OCI-LY7 (cell line): ENCODE results near the gene CDH23. TPM values are rescaled to one million over a fixed set of nuclear protein-coding genes. Genes with fewer than 3 reads are reported as not detected.

ENCODE experiments used
- BruUV-seq: library from RNA; stranded (reverse); fragments of 400-500 nt; replicated peaks from 2 replicates; lab custom pipeline; 2021; lab: Mats Ljungman, UMichigan
- CTCF ChIA-PET: fragments of 300-600 bp; sonication (Branson Sonifier 250); formaldehyde crosslinking; loops from one replicate; lab custom pipeline; 2022; ENCODE audit warnings: antibody characterized with exemption; ENCODE audit not compliant: unreplicated experiment; lab: Charles Lee
- POLR2A ChIA-PET: fragments of 300-600 bp; sonication (Branson Sonifier 250); formaldehyde crosslinking; loops from one replicate; lab custom pipeline; 2022; ENCODE audit warnings: antibody characterized with exemption; lab: Charles Lee
- DNase-seq: peaks from one replicate; pipeline ENCODE4 v3.0.0-alpha.2; 2015; ENCODE audit warnings: low spot score
- H2AFZ ChIP-seq: fragments of 200-600 bp; sonication (generic), shearing (Covaris generic); 2 replicates; pipeline ENCODE4 v1.6.1; 2014; ENCODE audit warnings: mild to moderate bottlenecking, antibody characterized with exemption, low read length, moderate library complexity
- H3K27ac ChIP-seq: fragments of 200-600 bp; sonication (generic); 2 replicates; pipeline ENCODE4 v1.5.1; 2014; ENCODE audit warnings: mixed run types, low read depth, mild to moderate bottlenecking, moderate library complexity, low read length, inconsistent platforms; ENCODE audit not compliant: poor library complexity, severe bottlenecking
- H3K36me3 ChIP-seq: fragments of 200-600 bp; sonication (generic); 2 replicates; pipeline ENCODE4 v1.6.1; 2014; ENCODE audit warnings: mild to moderate bottlenecking, antibody characterized with exemption, low read length, moderate library complexity, mixed read lengths; ENCODE audit not compliant: insufficient read depth
- H3K4me1 ChIP-seq: fragments of 200-600 bp; sonication (generic); 2 replicates; pipeline ENCODE4 v1.5.1; 2014; ENCODE audit warnings: mild to moderate bottlenecking, low read length; ENCODE audit not compliant: insufficient read depth, poor library complexity, severe bottlenecking
- H3K4me2 ChIP-seq: fragments of 200-600 bp; sonication (generic); 2 replicates; pipeline ENCODE4 v1.6.1; 2014; ENCODE audit warnings: mild to moderate bottlenecking, low read length
- H3K4me3 ChIP-seq: fragments of 200-600 bp; sonication (generic); 2 replicates; pipeline ENCODE4 v1.5.1; 2014; ENCODE audit warnings: mild to moderate bottlenecking, low read depth, low read length; ENCODE audit not compliant: poor library complexity, severe bottlenecking
- H3K79me2 ChIP-seq: fragments of 200-600 bp; sonication (generic); 2 replicates; pipeline ENCODE4 v1.6.1; 2016; ENCODE audit warnings: low read depth, mild to moderate bottlenecking, low read length, moderate library complexity, mixed read lengths; ENCODE audit not compliant: insufficient read depth
- H3K9me2 ChIP-seq: fragments of 200-600 bp; sonication (generic); 2 replicates; pipeline ENCODE4 v1.6.1; 2016; ENCODE audit warnings: mild to moderate bottlenecking, low read length, mixed read lengths; ENCODE audit not compliant: insufficient read depth
- H3K9me3 ChIP-seq: fragments of 200-600 bp; sonication (generic); 2 replicates; pipeline ENCODE4 v1.6.1; 2014; ENCODE audit warnings: mild to moderate bottlenecking, mixed run types, low read length, mixed read lengths
- H4K20me1 ChIP-seq: fragments of 200-600 bp; sonication (generic); 2 replicates; pipeline ENCODE4 v1.6.1; 2014; ENCODE audit warnings: mild to moderate bottlenecking, antibody characterized with exemption, low read length, moderate library complexity, mixed read lengths; ENCODE audit not compliant: insufficient read depth
- EZH2phosphoT487 ChIP-seq: fragments of 200-600 bp; sonication (generic); IDR thresholded peaks from 2 replicates; pipeline ENCODE4 v1.6.1; 2018; ENCODE audit warnings: low read depth, borderline replicate concordance, mild to moderate bottlenecking, mixed run types, antibody characterized with exemption, low read length, moderate library complexity, mixed read lengths
- intact Hi-C: fragments of 100-400 bp; cut with micrococcal nuclease; formaldehyde crosslinking; loops from one replicate; pipeline ENCODE4 v1.10.0; 2022; ENCODE audit not compliant: unreplicated experiment
- total RNA-seq, 2 experiments: library from RNA; depleted of rRNA in 1 of 2; stranded (reverse); fragments of >200 nt in 1 of 2; shearing (Covaris generic) in 1 of 2; gene quantifications; 2 replicates each; pipeline ENCODE4 v1.2.3, GENCODE V29; 2014 to 2022
- TF ChIP-seq, protein P1 (sequence below): fragments of 200-600 bp; sonication (generic); conservative IDR thresholded peaks from 2 replicates; pipeline ENCODE4 v1.5.1; 2014; ENCODE audit warnings: mild to moderate bottlenecking, antibody characterized with exemption, low read length, moderate library complexity, mixed read lengths

CDH23 gene
- total RNA-seq, 2 experiments from 2014 or later = 0.92 to 9.9 TPM

DNA sequence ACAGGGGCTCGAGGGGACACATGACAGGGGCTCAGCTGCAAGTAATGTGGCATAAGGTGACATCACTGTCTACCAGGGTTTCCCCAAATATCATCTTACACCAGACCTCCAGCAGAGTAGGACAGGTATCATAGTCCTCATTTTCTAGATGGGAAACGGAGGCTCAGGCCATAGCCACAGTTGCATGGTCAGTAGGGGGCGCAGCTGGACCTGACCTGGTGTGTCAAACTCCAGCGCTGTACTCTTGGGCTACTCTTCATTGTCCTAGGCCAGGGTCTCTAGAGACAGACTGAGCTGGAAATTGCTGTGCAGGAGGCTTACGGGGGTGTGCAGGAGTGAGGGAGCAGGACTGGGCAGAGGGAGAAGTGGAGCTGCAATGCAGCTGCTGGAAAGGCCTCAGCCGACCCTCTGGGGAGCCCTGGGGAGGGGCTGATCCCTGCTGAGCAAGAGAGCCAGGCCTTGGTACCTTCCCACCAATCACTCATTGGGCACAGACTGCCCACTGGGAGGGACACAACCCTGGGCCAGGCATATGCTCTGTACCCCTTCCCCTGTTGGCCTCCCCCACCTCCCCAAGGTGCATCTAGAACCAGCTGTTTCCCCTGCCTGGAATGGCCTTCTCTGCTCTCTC lies 89.9 kb downstream of the CDH23 start:
- TF ChIP-seq, protein P1, sequence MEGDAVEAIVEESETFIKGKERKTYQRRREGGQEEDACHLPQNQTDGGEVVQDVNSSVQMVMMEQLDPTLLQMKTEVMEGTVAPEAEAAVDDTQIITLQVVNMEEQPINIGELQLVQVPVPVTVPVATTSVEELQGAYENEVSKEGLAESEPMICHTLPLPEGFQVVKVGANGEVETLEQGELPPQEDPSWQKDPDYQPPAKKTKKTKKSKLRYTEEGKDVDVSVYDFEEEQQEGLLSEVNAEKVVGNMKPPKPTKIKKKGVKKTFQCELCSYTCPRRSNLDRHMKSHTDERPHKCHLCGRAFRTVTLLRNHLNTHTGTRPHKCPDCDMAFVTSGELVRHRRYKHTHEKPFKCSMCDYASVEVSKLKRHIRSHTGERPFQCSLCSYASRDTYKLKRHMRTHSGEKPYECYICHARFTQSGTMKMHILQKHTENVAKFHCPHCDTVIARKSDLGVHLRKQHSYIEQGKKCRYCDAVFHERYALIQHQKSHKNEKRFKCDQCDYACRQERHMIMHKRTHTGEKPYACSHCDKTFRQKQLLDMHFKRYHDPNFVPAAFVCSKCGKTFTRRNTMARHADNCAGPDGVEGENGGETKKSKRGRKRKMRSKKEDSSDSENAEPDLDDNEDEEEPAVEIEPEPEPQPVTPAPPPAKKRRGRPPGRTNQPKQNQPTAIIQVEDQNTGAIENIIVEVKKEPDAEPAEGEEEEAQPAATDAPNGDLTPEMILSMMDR = peak; percentile 76
- TF ChIP-seq EZH2phosphoT487 = no peak
- CTCF ChIA-PET = no interaction called here
- intact Hi-C loops = loop anchor here (2.0 kb wide), 1 partner anchor 222 kb away; no protein-coding TSS in a partner anchor

DNA sequence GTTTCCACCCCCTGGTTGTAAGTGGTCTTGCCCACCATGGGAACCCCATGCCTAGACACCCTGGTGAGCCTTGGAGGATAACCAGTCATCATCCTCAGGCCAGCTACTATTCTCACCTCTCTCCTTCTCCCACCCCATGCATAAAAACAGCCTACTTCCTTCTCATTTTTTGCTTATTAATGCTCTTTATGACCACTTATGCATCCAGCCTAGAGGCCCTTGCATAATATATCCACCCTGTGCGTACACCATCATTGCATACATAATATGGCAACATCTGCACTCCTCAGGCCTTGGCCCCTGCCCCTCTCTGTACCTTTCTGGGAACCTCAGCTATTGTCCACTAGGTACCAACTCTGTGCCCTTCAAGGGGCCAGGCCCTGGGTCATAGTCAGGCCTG lies 91.0 kb downstream of the CDH23 start:
- Histone ChIP-seq H3K79me2 (no peaks in the 10 kb centered on the region), H2AFZ (no peak overlapping the region), H3K9me3 (peaks cover 16% of the 10 kb centered on the region; the same call in 1 of the 2 replicates), H3K36me3 (no peaks in the 10 kb centered on the region), H3K4me3 (no peak overlapping the region), H4K20me1 (no peaks in the 10 kb centered on the region), H3K27ac (no peak overlapping the region), H3K4me1 (no peaks in the 10 kb centered on the region), H3K4me2 (no peak overlapping the region), H3K9me2 (no peaks in the 10 kb centered on the region)
- DNase-seq = no peak
- intact Hi-C loops = loop anchor here (2.0 kb wide), 1 partner anchor 221 kb away; no protein-coding TSS in a partner anchor
- TF ChIP-seq EZH2phosphoT487 = no peak
- TF ChIP-seq, protein P1 = no peak
- BruUV-seq = no TSS peak
- ChIA-PET CTCF (no interaction called here), POLR2A (no interaction called here)

More for the DNA sequence above, 89.9 kb downstream of the CDH23 start:
- no peak overlapping the region for H3K27ac ChIP-seq
- peak; percentile 42 for DNase-seq
- BruUV-seq = no TSS peak
- no peaks in the 10 kb centered on the region for H3K4me1 ChIP-seq
- H2AFZ ChIP-seq = no peak overlapping the region
- no peaks in the 10 kb centered on the region for H4K20me1 ChIP-seq
- H3K4me3 ChIP-seq = no peak overlapping the region
- peaks cover 16% of the 10 kb centered on the region; the same call in 1 of the 2 replicates for H3K9me3 ChIP-seq
- H3K9me2 ChIP-seq = no peaks in the 10 kb centered on the region
- POLR2A ChIA-PET = no interaction called here
- H3K36me3 ChIP-seq = no peaks in the 10 kb centered on the region
- no peaks in the 10 kb centered on the region for H3K79me2 ChIP-seq
- no peak overlapping the region for H3K4me2 ChIP-seq

DNA sequence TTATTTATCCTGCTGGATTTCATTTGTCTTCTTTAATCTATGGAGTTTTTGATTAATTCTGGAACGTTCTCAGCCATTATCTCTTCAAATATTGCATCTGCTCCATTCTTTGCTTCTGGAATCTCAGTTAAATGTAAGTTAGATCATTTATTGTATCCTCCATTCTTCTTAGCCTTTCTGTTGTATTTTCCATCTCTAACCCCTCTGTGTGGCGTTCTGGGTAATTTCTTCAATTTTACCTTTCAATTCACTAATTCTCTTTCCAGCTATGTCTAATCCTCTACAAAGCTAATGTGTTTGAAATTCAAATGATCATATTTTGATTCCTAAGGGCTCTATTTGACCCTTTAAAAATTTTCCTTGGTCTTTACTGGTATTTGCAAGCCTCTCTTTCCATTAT lies 92.4 kb downstream of the CDH23 start:
- TF ChIP-seq, protein P1 = no peak
- TF ChIP-seq EZH2phosphoT487 = no peak
- intact Hi-C loops = no loop called here
- H2AFZ ChIP-seq = no peak overlapping the region
- no peaks in the 10 kb centered on the region for H3K79me2 ChIP-seq
- H4K20me1 ChIP-seq = no peaks in the 10 kb centered on the region
- H3K9me3 ChIP-seq = peaks cover 16% of the 10 kb centered on the region; the same call in 1 of the 2 replicates
- POLR2A ChIA-PET = no interaction called here
- H3K4me1 ChIP-seq = no peaks in the 10 kb centered on the region
- no peaks in the 10 kb centered on the region for H3K36me3 ChIP-seq
- H3K9me2 ChIP-seq = no peaks in the 10 kb centered on the region
- H3K4me3 ChIP-seq = no peak overlapping the region
- DNase-seq = no peak
- H3K27ac ChIP-seq = no peak overlapping the region
- CTCF ChIA-PET = no interaction called here
- no TSS peak for BruUV-seq
- no peak overlapping the region for H3K4me2 ChIP-seq
